Vagina (tissue), 2 donors: ENCODE measurements around the gene ECM1. TPM values are rescaled to one million over a fixed set of nuclear protein-coding genes. Genes with fewer than 3 reads are reported as not detected.

Source experiments
- DNase-seq, 2 donors: peaks; one replicate each; pipeline ENCODE4 v3.0.0-alpha.2; 2017; ENCODE audit errors: extremely low spot score in 2 of 2
- H3K27ac ChIP-seq: fragments of 200-600 bp; sonication (generic); one replicate; pipeline ENCODE4 v1.5.1; 2019
- H3K27me3 ChIP-seq: fragments of 200-600 bp; sonication (generic); one replicate; pipeline ENCODE4 v1.5.1; 2019
- H3K36me3 ChIP-seq, 2 donors: fragments of 200-600 bp; sonication (generic); one replicate each; pipeline ENCODE4 v1.5.1; 2017 to 2019
- H3K4me1 ChIP-seq: fragments of 200-600 bp; sonication (generic); one replicate; pipeline ENCODE4 v1.5.1; 2019
- H3K4me3 ChIP-seq, 2 donors: fragments of 200-600 bp; sonication (generic); 1 replicate in 1 of 2; 2 replicates in 1 of 2; pipeline ENCODE4 v1.5.1; 2016 to 2019
- H3K9me3 ChIP-seq: fragments of 200-600 bp; sonication (generic); one replicate; pipeline ENCODE4 v1.5.1; 2019
- CTCF ChIP-seq, 3 experiments: fragments of 450-650 bp in 2 of 3; fragments of 200-600 bp in 1 of 3; sonication (generic) in 1 of 3; IDR thresholded peaks; one replicate each; pipeline ENCODE4 v1.5.1; 2017 to 2019; ENCODE audit warnings: antibody characterized with exemption in 3 of 3, mild to moderate bottlenecking in 2 of 3, moderate library complexity in 2 of 3
- POLR2A ChIP-seq, 2 donors: fragments of 450-650 bp; IDR thresholded peaks; one replicate each; pipeline ENCODE4 v1.6.1; 2017; ENCODE audit warnings: antibody characterized with exemption in 2 of 2, mild to moderate bottlenecking in 2 of 2, moderate library complexity in 2 of 2
- POLR2AphosphoS5 ChIP-seq, 2 donors: sonication (generic); formaldehyde crosslinking; IDR thresholded peaks; one replicate each; pipeline ENCODE4 v1.9.0; 2017; ENCODE audit warnings: antibody characterized with exemption in 2 of 2, mild to moderate bottlenecking in 2 of 2, low read depth in 1 of 2; ENCODE audit not compliant: insufficient read depth in 1 of 2
- intact Hi-C: fragments of 100-400 bp; cut with DNase I; formaldehyde crosslinking; loops from one replicate; pipeline ENCODE4 v1.15.1; 2023
- total RNA-seq: library from RNA; depleted of rRNA; stranded (reverse); fragments of >200 nt; gene quantifications from one replicate; pipeline ENCODE4 v1.2.3, GENCODE V29; 2016

ECM1 gene
- total RNA-seq, 1 donor from 2014 or later, result 130 TPM

GRCh38 chr1:150516616-150517015 lies 8.7 kb downstream of the ECM1 start:
- Histone ChIP-seq H3K9me3 (no peaks in the 10 kb centered on the region), H3K4me1 (peaks cover 29% of the 10 kb centered on the region), H3K27me3 (no peaks in the 10 kb centered on the region), H3K4me3 (peak overlapping the region; percentile 59 to 60), H3K27ac (peak overlapping the region; percentile 91), H3K36me3 (no peaks in the 10 kb centered on the region)
- no peak for TF ChIP-seq POLR2AphosphoS5 (IDR thresholded peaks at IDR 0.05; ENCODE audit: insufficient read depth in 1 of 2, low read depth in 1 of 2)
- TF ChIP-seq POLR2A (IDR thresholded peaks at IDR 0.05), result no peak
- intact Hi-C loops, result loop anchor here (5.0 kb wide), 1 partner anchor 36 kb away; no protein-coding TSS in a partner anchor
- DNase-seq, result no peak

GRCh38 chr1:150521196-150521968 lies 13.5 kb downstream of the ECM1 start:
- H3K36me3 ChIP-seq, result no peaks in the 10 kb centered on the region
- H3K27me3 ChIP-seq, result no peaks in the 10 kb centered on the region
- no peak overlapping the region for H3K27ac ChIP-seq
- intact Hi-C loops, result no loop called here
- H3K4me1 ChIP-seq, result no peaks in the 10 kb centered on the region
- no peak overlapping the region for H3K4me3 ChIP-seq
- DNase-seq, result no peak
- no peaks in the 10 kb centered on the region for H3K9me3 ChIP-seq
- TF ChIP-seq POLR2AphosphoS5 (IDR thresholded peaks at IDR 0.05; ENCODE audit: insufficient read depth in 1 of 2, low read depth in 1 of 2), result no peak
- TF ChIP-seq POLR2A (IDR thresholded peaks at IDR 0.05), result no peak
- TF ChIP-seq CTCF (IDR thresholded peaks at IDR 0.05), result no peak

GRCh38 chr1:150525348-150525747 lies 17.4 kb downstream of the ECM1 start:
- H3K36me3 ChIP-seq, result no peaks in the 10 kb centered on the region
- no peaks in the 10 kb centered on the region for H3K27me3 ChIP-seq
- H3K4me3 ChIP-seq, result no peak overlapping the region
- H3K9me3 ChIP-seq, result no peaks in the 10 kb centered on the region
- peaks cover 12% of the 10 kb centered on the region for H3K4me1 ChIP-seq
- TF ChIP-seq POLR2A (IDR thresholded peaks at IDR 0.05), result no peak
- no peak for TF ChIP-seq POLR2AphosphoS5 (IDR thresholded peaks at IDR 0.05; ENCODE audit: insufficient read depth in 1 of 2, low read depth in 1 of 2)
- TF ChIP-seq CTCF (IDR thresholded peaks at IDR 0.05), result no peak
- intact Hi-C loops, result no loop called here
- no peak overlapping the region for H3K27ac ChIP-seq
- no peak for DNase-seq

- H3K27ac ChIP-seq, result no peak overlapping the region
Measured at GRCh38 chr1:150528196-150528595, 20.3 kb downstream of the ECM1 start.

GRCh38 chr1:150529017-150529416 lies 21.1 kb downstream of the ECM1 start:
- Histone ChIP-seq H3K9me3 (no peaks in the 10 kb centered on the region), H3K4me3 (no peak overlapping the region), H3K27ac (peak overlapping the region; percentile 36), H3K27me3 (no peaks in the 10 kb centered on the region), H3K4me1 (peaks cover 34% of the 10 kb centered on the region), H3K36me3 (no peaks in the 10 kb centered on the region)
- TF ChIP-seq POLR2AphosphoS5 (IDR thresholded peaks at IDR 0.05; ENCODE audit: insufficient read depth in 1 of 2, low read depth in 1 of 2), result peak in 1 of 2 donors; percentile 69
- no peak for TF ChIP-seq POLR2A (IDR thresholded peaks at IDR 0.05)
- intact Hi-C loops, result no loop called here
- DNase-seq, result no peak

More at GRCh38 chr1:150528196-150528595, 20.3 kb downstream of the ECM1 start:
- no peaks in the 10 kb centered on the region for H3K9me3 ChIP-seq
- intact Hi-C loops, result no loop called here
- no peaks in the 10 kb centered on the region for H3K27me3 ChIP-seq
- TF ChIP-seq CTCF (IDR thresholded peaks at IDR 0.05), result no peak
- no peak for TF ChIP-seq POLR2A (IDR thresholded peaks at IDR 0.05)
- no peak for TF ChIP-seq POLR2AphosphoS5 (IDR thresholded peaks at IDR 0.05; ENCODE audit: insufficient read depth in 1 of 2, low read depth in 1 of 2)
- H3K4me1 ChIP-seq, result peaks cover 26% of the 10 kb centered on the region
- no peaks in the 10 kb centered on the region for H3K36me3 ChIP-seq
- H3K4me3 ChIP-seq, result no peak overlapping the region
- no peak for DNase-seq
